T-helper 2 cell (primary cell): ENCODE data around the gene EBF4.
"Not testable (repeated sequence)": the region's sequence is repeated elsewhere in the genome, so short reads cannot be mapped to it uniquely, and the experiment has no call there.

Experiments
- DNase-seq, 5 experiments: peaks; one replicate each; pipeline versions ENCODE4 v3.0.0 to v3.0.0-alpha.2; 2012 to 2022

The EBF4 gene

GRCh38 chr20:2673453-2673852 is 19.1 kb upstream of the EBF4 start:
- DNase-seq = no peak

GRCh38 chr20:2680046-2680445 is 12.5 kb upstream of the EBF4 start:
- no peak for DNase-seq

GRCh38 chr20:2682040-2682439 is 10.5 kb upstream of the EBF4 start:
- not testable (repeated sequence) for DNase-seq

GRCh38 chr20:2684817-2685216 is 7.8 kb upstream of the EBF4 start:
- DNase-seq = peak in 1 of 5 experiments; percentile 37

GRCh38 chr20:2687514-2687913 is 5.1 kb upstream of the EBF4 start:
- no peak for DNase-seq

- DNase-seq = peak; percentile 36 to 88 (median 59)
Observed at GRCh38 chr20:2688041-2688591, 4.5 kb upstream of the EBF4 start.

- no peak for DNase-seq
Observed at GRCh38 chr20:2690213-2690612, 2.4 kb upstream of the EBF4 start.

GRCh38 chr20:2690718-2691117 is 1.9 kb upstream of the EBF4 start:
- DNase-seq = no peak

GRCh38 chr20:2691127-2691526 is 1.5 kb upstream of the EBF4 start:
- no peak for DNase-seq

GRCh38 chr20:2691663-2692035 is 931 bp upstream of the EBF4 start:
- DNase-seq = no peak

- DNase-seq = peak in 3 of 5 experiments; percentile 15 to 38 (median 20)
Observed at GRCh38 chr20:2692886-2693285, 306 bp downstream of the EBF4 start.

GRCh38 chr20:2693286-2694007 is 867 bp downstream of the EBF4 start:
- DNase-seq = peak; percentile 21 to 48 (median 44)

- DNase-seq = no peak
Observed at GRCh38 chr20:2694008-2694471, 1.5 kb downstream of the EBF4 start.

GRCh38 chr20:2694519-2694918 is 1.9 kb downstream of the EBF4 start:
- no peak for DNase-seq

GRCh38 chr20:2695206-2695983 is 2.8 kb downstream of the EBF4 start:
- DNase-seq = no peak

- DNase-seq = not testable (repeated sequence)
Observed at GRCh38 chr20:2695984-2696525, 3.5 kb downstream of the EBF4 start.

GRCh38 chr20:2696646-2697045 is 4.1 kb downstream of the EBF4 start:
- DNase-seq = no peak

- no peak for DNase-seq
Observed at GRCh38 chr20:2697768-2698167, 5.2 kb downstream of the EBF4 start.

GRCh38 chr20:2698186-2698817 is 5.7 kb downstream of the EBF4 start:
- DNase-seq = no peak

GRCh38 chr20:2698912-2699311 is 6.3 kb downstream of the EBF4 start:
- DNase-seq = no peak

- no peak for DNase-seq
Observed at GRCh38 chr20:2699775-2700413, 7.3 kb downstream of the EBF4 start.

GRCh38 chr20:2700913-2701620 is 8.5 kb downstream of the EBF4 start:
- DNase-seq = no peak
